K562 (cell line): ENCODE data around the gene GPR139. TPM values are rescaled to one million over a fixed set of nuclear protein-coding genes. Genes with fewer than 3 reads are reported as not detected.

Experiments
- ATAC-seq: fragments of 200-7000 bp; cut with Tn5 transposase; 3 replicates; pipeline ENCODE4 v1.9.1; 2020; ENCODE audit warnings: moderate library complexity
- BruUV-seq: library from RNA; stranded (reverse); fragments of 400-500 nt; replicated peaks from 2 replicates; lab custom pipeline; 2021; lab: Mats Ljungman, UMichigan
- CTCF ChIA-PET: fragments of 300-600 bp; formaldehyde crosslinking; extraction: SDS; loops from one replicate; lab custom pipeline; 2021; ENCODE audit warnings: low intra/inter-chr PET ratio; lab: Yijun Ruan, JAX
- POLR2A ChIA-PET: fragments of 300-600, 350-650 bp; sonication (Branson Sonifier 250); formaldehyde crosslinking; extraction: SDS; loops from one replicate; lab custom pipeline; 2021; ENCODE audit warnings: antibody characterized with exemption, inconsistent platforms; lab: Yijun Ruan, JAX
- DNase-seq, 4 experiments: peaks; one replicate each; pipeline versions ENCODE4 v3.0.0 to v3.0.0-alpha.2; 2011 to 2018; ENCODE audit warnings: low spot score in 3 of 4, mixed read lengths in 3 of 4; ENCODE audit errors: extremely low read depth in 1 of 4
- FAIRE-seq: peaks from 2 replicates; lab custom pipeline; 2011; peaks lifted over from hg19 to GRCh38; lab: Jason Lieb, UNC
- H2AFZ ChIP-seq: 2 replicates; pipeline ENCODE4 v1.6.0; 2011; ENCODE audit warnings: low read depth, low read length, control low read depth, inconsistent platforms
- H3K27ac ChIP-seq: fragments of 200-600 bp; 3 replicates; pipeline ENCODE4 v1.8.0; 2011; ENCODE audit warnings: low read depth, mild to moderate bottlenecking, control low read depth, inconsistent platforms, low read length, moderate library complexity, mixed read lengths; ENCODE audit errors: extremely low read depth
- H3K27me3 ChIP-seq, 2 experiments: fragments of 300-600 bp in 1 of 2; 2 replicates in 1 of 2; 3 replicates in 1 of 2; pipeline versions ENCODE4 v1.6.0 to v1.8.0; 2011; ENCODE audit warnings: inconsistent platforms in 2 of 2, low read length in 2 of 2, mild to moderate bottlenecking in 1 of 2, mixed read lengths in 1 of 2, moderate library complexity in 1 of 2; ENCODE audit not compliant: control insufficient read depth in 2 of 2, insufficient read depth in 2 of 2
- H3K36me3 ChIP-seq: fragments of 300-600 bp; 3 replicates; pipeline ENCODE4 v1.8.0; 2011; ENCODE audit warnings: mild to moderate bottlenecking, low read length, inconsistent platforms; ENCODE audit not compliant: control insufficient read depth, insufficient read depth
- H3K4me1 ChIP-seq, 2 experiments: fragments of 200-600 bp in 1 of 2; replicated peaks in 1 of 2; 2 replicates in 1 of 2; 3 replicates in 1 of 2; pipeline versions ENCODE4 v1.5.1 to v1.8.0; 2011; ENCODE audit warnings: inconsistent platforms in 2 of 2, low read length in 2 of 2, mild to moderate bottlenecking in 1 of 2, mixed read lengths in 1 of 2, moderate library complexity in 1 of 2; ENCODE audit not compliant: control insufficient read depth in 2 of 2, insufficient read depth in 2 of 2
- H3K4me2 ChIP-seq: 2 replicates; pipeline ENCODE4 v1.6.1; 2011; ENCODE audit warnings: low read length, control low read depth, inconsistent platforms, mixed read lengths; ENCODE audit not compliant: insufficient read depth
- H3K4me3 ChIP-seq: fragments of 200-600 bp; sonication (generic), shearing (Covaris generic); 2 replicates; pipeline ENCODE4 v1.5.1; 2016; ENCODE audit warnings: control low read depth, inconsistent platforms
- H3K79me2 ChIP-seq: fragments of 200-600 bp; 3 replicates; pipeline ENCODE4 v1.8.0; 2011; ENCODE audit warnings: low read length, inconsistent platforms; ENCODE audit not compliant: control insufficient read depth, insufficient read depth
- H3K9ac ChIP-seq, 2 experiments: 2 replicates each; pipeline versions ENCODE4 v1.6.0 to v1.6.1; 2011; ENCODE audit warnings: low read depth in 2 of 2, low read length in 2 of 2, control low read depth in 1 of 2, inconsistent platforms in 1 of 2, mild to moderate bottlenecking in 1 of 2, mixed read lengths in 1 of 2; ENCODE audit not compliant: insufficient read depth in 1 of 2
- H3K9me1 ChIP-seq: one replicate; pipeline ENCODE4 v1.6.0; 2011; ENCODE audit warnings: inconsistent platforms, mild to moderate bottlenecking, low read length, moderate library complexity; ENCODE audit not compliant: control insufficient read depth, insufficient read depth
- H3K9me3 ChIP-seq: replicated peaks from 2 replicates; pipeline ENCODE4 v1.5.1; 2011; ENCODE audit warnings: low read depth, low read length, inconsistent platforms; ENCODE audit not compliant: control insufficient read depth, insufficient read depth
- H4K20me1 ChIP-seq: replicated peaks from 2 replicates; pipeline ENCODE4 v1.6.1; 2011; ENCODE audit warnings: low read length, inconsistent platforms, mixed read lengths; ENCODE audit not compliant: control insufficient read depth, insufficient read depth
- ATF2 ChIP-seq: sonication (generic); formaldehyde crosslinking; IDR thresholded peaks from 2 replicates; pipeline ENCODE4 v1.8.1; 2022; ENCODE audit warnings: missing genetic modification reagents
- EHMT2 ChIP-seq: fragments of 450-650 bp; IDR thresholded peaks from 2 replicates; pipeline ENCODE4 v1.6.1; 2018; ENCODE audit warnings: antibody characterized with exemption
- MIER1 ChIP-seq: fragments of 450-650 bp; IDR thresholded peaks from 2 replicates; pipeline ENCODE4 v1.6.1; 2016; ENCODE audit warnings: antibody characterized with exemption, mild to moderate bottlenecking, low read depth
- REST ChIP-seq, 2 experiments: fragments of 450-650 bp; formaldehyde crosslinking in 1 of 2; IDR thresholded peaks; 2 replicates each; pipeline versions ENCODE4 v1.4.0 to v1.6.1; 2014 to 2020; ENCODE audit warnings: mild to moderate bottlenecking in 2 of 2, borderline replicate concordance in 1 of 2, low read depth in 1 of 2
- ZNF766 ChIP-seq: fragments of 200-800 bp; sonication (Bioruptor generic); conservative IDR thresholded peaks from 2 replicates; pipeline ENCODE4 v1.6.1; 2016; ENCODE audit warnings: missing genetic modification characterization, missing compliant biosample characterization
- WGBS: fragments of 100-300 bp; shearing (Covaris generic); methylation state at CpG from one replicate; pipeline ENCODE4 v1.1.6; 2016; ENCODE audit warnings: low coverage, mixed read lengths; ENCODE audit not compliant: insufficient coverage; ENCODE audit errors: missing lambda C conversion rate; 5-methylcytosine and 5-hydroxymethylcytosine counted together
- in situ Hi-C: fragments of 300-500 bp; cut with MboI; formaldehyde crosslinking; loops from 4 replicates; pipeline ENCODE4 v1.15.0; 2018; ENCODE audit warnings: inconsistent platforms, mixed read lengths
- intact Hi-C: fragments of 100-400 bp; cut with micrococcal nuclease; formaldehyde crosslinking; loops from 2 replicates; pipeline ENCODE4 v1.14.2; 2022
- polyA plus RNA-seq, 8 experiments: library from polyadenylated mRNA; depleted of rRNA in 4 of 8; stranded (reverse) in 5 of 8; unstranded in 3 of 8; fragments of >200 nt; fragmentation: Nextera tagmentation in 2 of 8; fragmentation: Illumina TruSeq in 1 of 8; extraction: Ambion mirVana in 2 of 8; extraction: Trizol in 1 of 8; gene quantifications; 2 replicates each; pipeline versions ENCODE4 v1.2.1 to v1.2.3, GENCODE V29; 2011 to 2014; ENCODE audit warnings: inconsistent platforms in 1 of 8, missing spikeins in 1 of 8
- total RNA-seq, 7 experiments: library from RNA; depleted of rRNA in 6 of 7; stranded (reverse); fragments of >200 nt in 6 of 7; fragmentation: Illumina TruSeq in 2 of 7; extraction: Trizol in 2 of 7; gene quantifications; 2 replicates each; pipeline versions ENCODE4 v1.2.1 to v1.2.3, GENCODE V29; 2011 to 2021; ENCODE audit warnings: low replicate concordance in 1 of 7

Gene GPR139
- total and polyA plus RNA-seq, 9 of the 15 experiments (the other 6 are each of a cell fraction or from before 2014, with no cell fraction given): not detected

GRCh38 chr16:20023190-20023589 lies 50.5 kb downstream of the GPR139 start:
- no peaks in the 10 kb centered on the region for H4K20me1 ChIP-seq
- H3K9me1 ChIP-seq: no peaks in the 10 kb centered on the region
- FAIRE-seq (no peak), ATAC-seq (no peak), DNase-seq (peak in 3 of 4 experiments; percentile 13 to 22 (median 14))
- POLR2A ChIA-PET: no interaction called here
- no peak overlapping the region for H3K4me2 ChIP-seq
- no peak overlapping the region for H2AFZ ChIP-seq
- H3K36me3 ChIP-seq: no peaks in the 10 kb centered on the region
- H3K27me3 ChIP-seq: no peaks in the 10 kb centered on the region
- H3K9ac ChIP-seq: no peak overlapping the region
- no peaks in the 10 kb centered on the region for H3K4me1 ChIP-seq
- no peak overlapping the region for H3K4me3 ChIP-seq
- TF ChIP-seq ZNF766 (CRISPR knock-in tag): 0 out of 2 replicates have a peak, but pooled peaks have one; percentile 37
- TF ChIP-seq MIER1: peak; percentile 87
- peak; percentile 97 for TF ChIP-seq REST (IDR thresholded peaks at IDR 0.05; ENCODE audit: borderline replicate concordance)
- TF ChIP-seq REST (CRISPR knock-in tag; IDR thresholded peaks at IDR 0.05; ENCODE audit: low read depth): peak; percentile 85
- peak; percentile 91 for TF ChIP-seq EHMT2
- no peak for TF ChIP-seq ATF2 (CRISPR knock-in tag)
- TF ChIP-seq, all 486 proteins: peak for 4
- BruUV-seq: no TSS peak
- Histone ChIP-seq H3K9me3 (no peaks in the 10 kb centered on the region), H3K79me2 (no peaks in the 10 kb centered on the region), H3K27ac (no peak overlapping the region)
- CTCF ChIA-PET: no interaction called here
- in situ Hi-C loops (no loop called here), intact Hi-C loops (no loop called here)
- WGBS: 0% methylated on average over 1 of the region's 1 CpG
